Measurements from ENCODE around the gene GABRB3.

GABRB3 gene

GRCh38 chr15:26773067-26773877 is 406 bp upstream of the GABRB3 start:
- Histone ChIP-seq H3K4me1 (ENCODE audit: control insufficient read depth, insufficient read depth, low read length) (peaks cover 5% of the 10 kb centered on the region), H3K9me3 (ENCODE audit: control insufficient read depth, low read length) (no peaks in the 10 kb centered on the region), H3K4me3 (ENCODE audit: insufficient read depth, low read depth, low read length) (peak overlapping the region; percentile 68), H3K27ac (ENCODE audit: insufficient read depth, low read depth, low read length, poor library complexity, severe bottlenecking) (no peak overlapping the region), H3K36me3 (ENCODE audit: control insufficient read depth, insufficient read depth, low read length) (no peaks in the 10 kb centered on the region), H3K27me3 (ENCODE audit: control insufficient read depth, insufficient read depth, low read length, poor library complexity, severe bottlenecking) (peaks cover 12% of the 10 kb centered on the region)
- 0% methylated on average over 97 to 100 of the region's 102 CpGs for WGBS, 2 experiments

- Histone ChIP-seq H3K4me3 (ENCODE audit: insufficient read depth, low read depth, low read length) (peak overlapping the region; percentile 68), H3K4me1 (ENCODE audit: control insufficient read depth, insufficient read depth, low read length) (peaks cover 18% of the 10 kb centered on the region), H3K27ac (ENCODE audit: insufficient read depth, low read depth, low read length, poor library complexity, severe bottlenecking) (no peak overlapping the region), H3K9me3 (ENCODE audit: control insufficient read depth, low read length) (no peaks in the 10 kb centered on the region), H3K27me3 (ENCODE audit: control insufficient read depth, insufficient read depth, low read length, poor library complexity, severe bottlenecking) (peaks cover 12% of the 10 kb centered on the region), H3K36me3 (ENCODE audit: control insufficient read depth, insufficient read depth, low read length) (no peaks in the 10 kb centered on the region)
- WGBS, 2 experiments, result 0 to 1% methylated on average over 32 of the region's 32 CpGs
Observed at GRCh38 chr15:26771578-26772153, 1.2 kb downstream of the GABRB3 start.

- H3K27me3 ChIP-seq (ENCODE audit: control insufficient read depth, insufficient read depth, low read length, poor library complexity, severe bottlenecking), result peaks cover 12% of the 10 kb centered on the region
- 4 to 5% methylated on average over 10 of the region's 10 CpGs for WGBS, 2 experiments
- H3K27ac ChIP-seq (ENCODE audit: insufficient read depth, low read depth, low read length, poor library complexity, severe bottlenecking), result no peak overlapping the region
- no peaks in the 10 kb centered on the region for H3K9me3 ChIP-seq (ENCODE audit: control insufficient read depth, low read length)
- peaks cover 19% of the 10 kb centered on the region for H3K4me1 ChIP-seq (ENCODE audit: control insufficient read depth, insufficient read depth, low read length)
- H3K36me3 ChIP-seq (ENCODE audit: control insufficient read depth, insufficient read depth, low read length), result no peaks in the 10 kb centered on the region
- peak overlapping the region; percentile 68 for H3K4me3 ChIP-seq (ENCODE audit: insufficient read depth, low read depth, low read length)
Observed at GRCh38 chr15:26771168-26771567, 1.7 kb downstream of the GABRB3 start.

GRCh38 chr15:26767169-26767670 is 5.6 kb downstream of the GABRB3 start:
- peaks cover 6% of the 10 kb centered on the region for H3K27me3 ChIP-seq (ENCODE audit: control insufficient read depth, insufficient read depth, low read length, poor library complexity, severe bottlenecking)
- no peaks in the 10 kb centered on the region for H3K36me3 ChIP-seq (ENCODE audit: control insufficient read depth, insufficient read depth, low read length)
- 4 to 5% methylated on average over 5 of the region's 5 CpGs for WGBS, 2 experiments
- H3K4me1 ChIP-seq (ENCODE audit: control insufficient read depth, insufficient read depth, low read length), result peaks cover 19% of the 10 kb centered on the region
- H3K9me3 ChIP-seq (ENCODE audit: control insufficient read depth, low read length), result no peaks in the 10 kb centered on the region
- peak overlapping the region; percentile 64 for H3K27ac ChIP-seq (ENCODE audit: insufficient read depth, low read depth, low read length, poor library complexity, severe bottlenecking)
- H3K4me3 ChIP-seq (ENCODE audit: insufficient read depth, low read depth, low read length), result no peak overlapping the region

- WGBS, 2 experiments, result 20 to 27% methylated on average over 1 of the region's 1 CpG
- Histone ChIP-seq H3K4me3 (ENCODE audit: insufficient read depth, low read depth, low read length) (no peak overlapping the region), H3K4me1 (ENCODE audit: control insufficient read depth, insufficient read depth, low read length) (peaks cover 19% of the 10 kb centered on the region), H3K9me3 (ENCODE audit: control insufficient read depth, low read length) (no peaks in the 10 kb centered on the region), H3K27me3 (ENCODE audit: control insufficient read depth, insufficient read depth, low read length, poor library complexity, severe bottlenecking) (no peaks in the 10 kb centered on the region), H3K36me3 (ENCODE audit: control insufficient read depth, insufficient read depth, low read length) (no peaks in the 10 kb centered on the region), H3K27ac (ENCODE audit: insufficient read depth, low read depth, low read length, poor library complexity, severe bottlenecking) (no peak overlapping the region)
Observed at GRCh38 chr15:26766262-26766661, 6.6 kb downstream of the GABRB3 start.

GRCh38 chr15:26759986-26760385 is 12.9 kb downstream of the GABRB3 start:
- H3K4me3 ChIP-seq (ENCODE audit: insufficient read depth, low read depth, low read length), result no peak overlapping the region
- peaks cover 9% of the 10 kb centered on the region for H3K4me1 ChIP-seq (ENCODE audit: control insufficient read depth, insufficient read depth, low read length)
- 88% methylated on average over 5 of the region's 5 CpGs for WGBS, 2 experiments
- H3K9me3 ChIP-seq (ENCODE audit: control insufficient read depth, low read length), result no peaks in the 10 kb centered on the region
- no peak overlapping the region for H3K27ac ChIP-seq (ENCODE audit: insufficient read depth, low read depth, low read length, poor library complexity, severe bottlenecking)
- no peaks in the 10 kb centered on the region for H3K36me3 ChIP-seq (ENCODE audit: control insufficient read depth, insufficient read depth, low read length)
- no peaks in the 10 kb centered on the region for H3K27me3 ChIP-seq (ENCODE audit: control insufficient read depth, insufficient read depth, low read length, poor library complexity, severe bottlenecking)

- Histone ChIP-seq H3K4me3 (ENCODE audit: insufficient read depth, low read depth, low read length) (no peak overlapping the region), H3K9me3 (ENCODE audit: control insufficient read depth, low read length) (no peaks in the 10 kb centered on the region), H3K27me3 (ENCODE audit: control insufficient read depth, insufficient read depth, low read length, poor library complexity, severe bottlenecking) (no peaks in the 10 kb centered on the region), H3K4me1 (ENCODE audit: control insufficient read depth, insufficient read depth, low read length) (peaks cover 9% of the 10 kb centered on the region), H3K36me3 (ENCODE audit: control insufficient read depth, insufficient read depth, low read length) (no peaks in the 10 kb centered on the region), H3K27ac (ENCODE audit: insufficient read depth, low read depth, low read length, poor library complexity, severe bottlenecking) (no peak overlapping the region)
- 49 to 65% methylated on average over 4 of the region's 4 CpGs for WGBS, 2 experiments
Observed at GRCh38 chr15:26758079-26758478, 14.8 kb downstream of the GABRB3 start.

- 76% methylated on average over 8 of the region's 8 CpGs for WGBS, 2 experiments
- H3K4me1 ChIP-seq (ENCODE audit: control insufficient read depth, insufficient read depth, low read length), result peaks cover 9% of the 10 kb centered on the region
- no peaks in the 10 kb centered on the region for H3K36me3 ChIP-seq (ENCODE audit: control insufficient read depth, insufficient read depth, low read length)
- no peaks in the 10 kb centered on the region for H3K9me3 ChIP-seq (ENCODE audit: control insufficient read depth, low read length)
- no peak overlapping the region for H3K4me3 ChIP-seq (ENCODE audit: insufficient read depth, low read depth, low read length)
- no peak overlapping the region for H3K27ac ChIP-seq (ENCODE audit: insufficient read depth, low read depth, low read length, poor library complexity, severe bottlenecking)
- no peaks in the 10 kb centered on the region for H3K27me3 ChIP-seq (ENCODE audit: control insufficient read depth, insufficient read depth, low read length, poor library complexity, severe bottlenecking)
Observed at GRCh38 chr15:26757141-26757540, 15.7 kb downstream of the GABRB3 start.

- peaks cover 5% of the 10 kb centered on the region for H3K4me1 ChIP-seq (ENCODE audit: control insufficient read depth, insufficient read depth, low read length)
- H3K27me3 ChIP-seq (ENCODE audit: control insufficient read depth, insufficient read depth, low read length, poor library complexity, severe bottlenecking), result no peaks in the 10 kb centered on the region
- no peaks in the 10 kb centered on the region for H3K36me3 ChIP-seq (ENCODE audit: control insufficient read depth, insufficient read depth, low read length)
- no peaks in the 10 kb centered on the region for H3K9me3 ChIP-seq (ENCODE audit: control insufficient read depth, low read length)
- no peak overlapping the region for H3K27ac ChIP-seq (ENCODE audit: insufficient read depth, low read depth, low read length, poor library complexity, severe bottlenecking)
- H3K4me3 ChIP-seq (ENCODE audit: insufficient read depth, low read depth, low read length), result no peak overlapping the region
- WGBS, 2 experiments, result 88% methylated on average over 6 to 7 of the region's 7 CpGs
Observed at GRCh38 chr15:26744894-26745293, 28.0 kb downstream of the GABRB3 start.

- Histone ChIP-seq H3K9me3 (ENCODE audit: control insufficient read depth, low read length) (no peaks in the 10 kb centered on the region), H3K4me3 (ENCODE audit: insufficient read depth, low read depth, low read length) (no peak overlapping the region), H3K4me1 (ENCODE audit: control insufficient read depth, insufficient read depth, low read length) (no peaks in the 10 kb centered on the region), H3K27me3 (ENCODE audit: control insufficient read depth, insufficient read depth, low read length, poor library complexity, severe bottlenecking) (no peaks in the 10 kb centered on the region), H3K36me3 (ENCODE audit: control insufficient read depth, insufficient read depth, low read length) (no peaks in the 10 kb centered on the region), H3K27ac (ENCODE audit: insufficient read depth, low read depth, low read length, poor library complexity, severe bottlenecking) (no peak overlapping the region)
- WGBS, 2 experiments, result 84 to 86% methylated on average over 6 to 7 of the region's 7 CpGs
Observed at GRCh38 chr15:26739791-26740190, 33.1 kb downstream of the GABRB3 start.
